Stimulated activated naive CD4-positive, alpha-beta T cell treated with Interleukin-2 at 50 U/mL for 16 hours (primary cell): ENCODE measurements around the gene EXOSC5.
"Not testable (repeated sequence)": the region's sequence is repeated elsewhere in the genome, so short reads cannot be mapped to it uniquely, and the experiment has no call there.

Experiments used
- DNase-seq: peaks from one replicate; lab custom pipeline; 2025; lab: John Stamatoyannopoulos, UW

The EXOSC5 gene

DNA sequence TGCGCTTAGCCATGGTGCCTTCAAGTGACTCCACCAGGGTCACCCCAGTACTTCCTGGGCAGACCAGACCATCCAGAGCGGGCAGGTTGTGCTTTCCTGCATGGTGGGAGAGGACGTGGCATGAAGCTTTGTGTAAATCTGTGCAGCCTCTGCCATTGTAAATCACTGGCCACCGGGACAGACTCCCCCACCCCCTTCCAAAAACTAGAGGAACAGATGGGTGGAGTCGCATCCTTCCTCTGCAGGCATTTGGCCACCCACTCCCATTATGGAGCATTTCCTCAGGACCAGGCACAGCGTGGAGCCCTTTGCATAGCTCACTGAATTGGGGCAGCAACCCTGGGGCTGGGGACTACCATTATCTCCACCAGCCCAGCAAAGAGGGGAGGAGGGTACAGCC, 8.6 kb upstream of the EXOSC5 start:
- DNase-seq = no peak

DNA sequence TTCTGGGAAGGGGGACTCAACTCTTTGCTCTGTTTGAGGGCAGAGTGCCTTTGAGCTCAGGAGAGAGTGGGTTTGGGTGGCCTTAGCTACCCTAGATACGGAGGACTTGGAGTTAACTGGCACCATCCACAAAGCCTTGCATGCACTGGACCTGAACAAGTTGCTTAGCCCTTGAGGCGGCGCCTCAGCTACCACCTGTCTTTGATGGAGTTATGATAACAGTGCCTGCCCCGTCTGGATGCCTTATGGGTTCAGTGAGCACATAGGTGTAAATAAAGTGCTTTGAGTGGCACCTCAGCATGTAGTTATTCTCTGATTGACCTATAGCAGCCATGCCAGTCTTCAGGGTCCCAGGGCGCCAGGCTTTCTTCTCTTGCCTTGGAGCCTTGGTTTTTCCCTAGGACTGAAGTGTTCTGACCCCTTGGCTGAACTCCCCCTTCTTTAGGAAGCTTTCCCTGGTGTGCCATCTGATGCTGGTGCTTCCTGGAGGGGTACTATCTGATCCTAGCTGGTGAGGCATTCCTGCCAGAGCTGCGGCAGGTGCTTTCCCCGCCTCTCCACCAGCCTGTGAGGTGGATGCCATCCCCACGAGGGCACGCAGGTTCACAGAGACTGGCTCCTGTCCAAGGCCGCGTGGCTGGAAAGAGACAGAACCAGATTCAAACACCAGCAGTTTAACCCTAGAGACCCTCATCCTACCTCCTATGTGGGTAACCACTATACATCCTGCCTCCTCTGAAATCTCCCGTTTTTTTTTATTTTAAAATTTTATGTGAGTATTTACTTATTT, 6.2 kb upstream of the EXOSC5 start:
- no peak for DNase-seq

DNA sequence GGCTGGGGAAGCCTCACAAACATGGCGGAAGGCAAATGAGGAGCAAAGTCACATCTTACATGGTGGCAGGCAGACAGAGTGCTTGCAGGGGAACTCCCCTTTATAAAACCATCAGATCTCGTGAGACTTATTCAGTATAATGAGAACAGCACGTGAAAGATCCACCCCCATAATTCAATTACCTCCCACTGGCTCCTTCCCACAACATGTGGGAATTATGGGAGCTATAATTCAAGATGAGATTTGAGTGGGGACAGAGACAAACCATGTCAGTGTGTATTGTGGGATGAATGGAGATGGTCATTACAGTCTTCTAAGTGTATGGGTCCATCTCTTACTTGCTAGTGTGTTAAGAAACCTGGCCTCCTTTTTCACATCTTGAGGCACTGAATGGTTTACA, 4.9 kb upstream of the EXOSC5 start:
- DNase-seq = no peak

DNA sequence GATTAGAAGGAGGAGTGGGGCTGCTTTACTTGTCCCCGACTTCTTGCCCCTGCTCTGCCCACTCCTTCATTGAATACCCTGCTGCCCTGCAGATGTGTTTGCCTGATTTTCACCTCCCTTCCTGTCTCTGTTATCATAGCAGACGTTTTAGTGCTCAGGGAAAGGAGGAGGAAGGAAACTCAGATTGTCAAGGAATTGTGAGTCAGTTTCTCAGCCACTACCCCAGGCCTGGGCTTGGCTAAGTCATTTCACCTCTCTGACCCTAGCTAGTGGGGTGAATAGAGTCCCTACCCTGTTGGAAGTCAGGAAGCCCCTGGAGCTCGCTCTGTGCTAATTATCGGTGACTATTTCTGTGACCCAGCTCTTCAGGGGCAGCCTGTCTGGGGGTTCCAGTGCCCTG, 4.3 kb upstream of the EXOSC5 start:
- no peak for DNase-seq

DNA sequence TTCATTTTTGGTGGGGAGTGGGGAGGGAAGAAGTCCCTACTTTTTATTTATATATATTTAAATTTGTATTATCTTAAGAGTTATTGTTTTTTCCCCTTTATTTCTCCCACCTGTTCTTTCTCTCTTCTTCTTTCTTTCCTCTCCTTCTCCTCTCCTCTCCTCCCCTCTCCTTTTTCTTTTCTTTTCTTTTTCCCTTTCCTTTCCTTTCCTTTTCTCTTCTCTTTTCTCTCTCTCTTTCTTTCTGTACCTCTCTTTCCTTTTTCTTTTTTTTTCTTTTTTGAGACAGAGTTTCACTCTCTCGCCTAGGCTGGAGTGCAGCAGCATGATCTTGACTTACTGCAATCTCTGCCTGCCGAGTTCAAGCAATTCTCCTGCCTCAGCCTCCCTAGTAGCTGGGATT, 2.4 kb upstream of the EXOSC5 start:
- DNase-seq = no peak

DNA sequence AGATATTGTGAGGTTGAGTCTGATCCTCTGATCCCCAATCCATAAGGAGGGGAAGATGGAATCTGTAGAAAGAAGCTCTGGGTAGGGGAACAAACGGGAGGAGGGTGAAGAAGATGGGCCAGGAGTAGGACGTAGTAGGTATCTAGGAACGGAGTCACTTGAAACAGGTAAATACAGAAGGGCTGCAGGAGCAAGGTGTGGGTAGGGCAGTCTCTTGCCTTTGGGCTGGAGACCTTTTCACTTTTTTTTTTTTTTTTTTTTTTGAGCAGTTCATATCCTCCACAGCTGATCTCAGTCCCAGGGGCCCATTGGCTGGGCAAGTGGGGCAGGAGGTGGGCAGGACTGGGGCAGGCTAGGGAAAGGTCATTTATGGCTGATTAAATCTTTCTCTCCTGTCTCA, 1.9 kb upstream of the EXOSC5 start:
- DNase-seq = no peak

DNA sequence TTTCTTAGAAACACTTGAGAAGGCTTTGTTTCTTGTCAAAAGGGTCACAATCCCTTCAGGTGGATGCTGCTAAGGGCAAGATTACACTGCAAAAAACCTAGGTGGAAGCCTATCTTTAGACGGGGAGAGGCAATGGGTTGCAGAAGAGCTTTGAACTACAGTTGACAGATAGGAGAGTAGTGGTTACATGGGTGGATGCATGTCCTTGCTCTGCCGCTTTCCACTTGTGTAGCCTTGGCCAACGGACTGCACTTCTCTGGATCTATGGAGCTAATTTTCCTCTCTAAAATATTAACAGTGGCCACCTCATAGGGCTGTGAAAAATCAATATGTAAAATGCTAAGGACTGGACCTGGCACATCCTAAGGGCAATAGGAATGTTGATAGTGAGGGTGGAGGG, 1.4 kb upstream of the EXOSC5 start:
- no peak for DNase-seq

DNA sequence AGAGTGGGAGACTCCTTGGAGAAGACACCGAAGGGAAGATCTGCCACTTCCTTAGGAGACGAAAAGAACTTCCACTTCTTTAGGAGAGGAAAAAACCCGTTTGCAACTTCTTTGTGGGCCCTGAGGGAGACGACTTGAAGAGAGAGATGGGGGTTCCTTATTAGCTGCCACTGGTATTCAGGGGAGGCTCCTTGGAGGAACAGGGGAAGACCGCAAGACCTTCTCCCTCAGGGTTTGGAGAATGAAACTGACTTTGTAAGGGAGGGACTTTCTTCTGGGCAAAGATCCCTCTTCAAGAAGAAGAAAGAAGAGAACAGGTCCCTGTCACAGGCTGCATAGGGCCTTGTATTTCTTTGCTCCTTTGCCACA, 875 bp upstream of the EXOSC5 start:
- DNase-seq = no peak

DNA sequence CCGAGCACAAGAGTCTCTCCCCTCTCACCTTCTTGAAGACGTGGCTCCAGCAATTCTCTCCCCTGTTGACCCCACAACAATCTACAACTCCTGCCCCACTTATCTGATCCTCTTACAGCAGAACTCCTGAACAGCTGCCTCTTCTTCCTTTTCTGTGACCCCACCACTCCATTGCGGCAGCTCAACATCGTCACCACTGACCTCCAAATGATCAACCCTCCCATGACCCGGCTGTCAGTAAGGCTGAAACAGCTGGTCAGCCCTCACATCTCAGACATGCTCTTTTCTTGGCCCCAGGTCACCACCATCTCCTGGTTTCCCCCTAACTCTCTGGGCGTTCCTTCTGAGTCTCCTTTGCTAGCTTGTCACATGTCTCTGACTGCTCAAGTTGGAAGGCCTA, 1.8 kb downstream of the EXOSC5 start:
- no peak for DNase-seq

DNA sequence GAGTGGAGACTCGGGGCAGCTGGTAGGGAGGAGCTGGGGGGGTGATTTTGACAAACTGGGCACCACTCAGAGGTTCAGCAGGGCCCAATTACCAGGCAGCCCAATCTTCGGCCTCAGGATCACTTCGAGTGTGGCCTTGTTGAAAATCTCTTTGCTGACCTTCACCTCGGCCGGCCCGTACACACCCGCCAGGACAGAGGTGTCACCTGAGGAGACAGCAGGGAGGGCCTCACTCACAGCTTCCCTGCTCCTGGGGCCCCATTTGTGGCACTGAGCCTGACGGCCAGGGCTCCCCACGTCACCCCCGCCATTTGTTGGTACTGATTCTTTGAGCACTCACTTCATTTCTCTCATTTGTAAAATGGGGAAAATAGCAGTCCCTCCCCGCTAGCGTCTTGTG, 4.4 kb downstream of the EXOSC5 start:
- DNase-seq = no peak

DNA sequence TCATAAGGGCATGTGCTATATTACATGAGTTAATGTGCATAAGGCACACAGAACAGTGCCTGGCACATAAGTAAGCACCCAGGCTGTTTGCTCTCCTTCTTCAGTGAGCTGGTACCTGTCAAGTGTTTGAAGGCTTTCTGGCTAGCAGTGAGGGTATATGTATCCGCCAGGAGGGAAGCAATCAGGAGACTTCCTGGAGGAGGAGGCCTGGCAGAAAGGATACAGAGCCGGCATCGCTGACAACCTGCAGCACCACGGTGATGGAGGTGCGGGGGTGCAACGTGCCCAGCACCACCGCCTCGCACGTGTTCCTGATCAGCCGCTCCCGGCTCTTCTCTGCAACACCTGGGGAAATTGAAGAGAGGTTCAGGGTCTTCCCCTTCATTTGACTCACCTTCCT, 5.5 kb downstream of the EXOSC5 start:
- no peak for DNase-seq

DNA sequence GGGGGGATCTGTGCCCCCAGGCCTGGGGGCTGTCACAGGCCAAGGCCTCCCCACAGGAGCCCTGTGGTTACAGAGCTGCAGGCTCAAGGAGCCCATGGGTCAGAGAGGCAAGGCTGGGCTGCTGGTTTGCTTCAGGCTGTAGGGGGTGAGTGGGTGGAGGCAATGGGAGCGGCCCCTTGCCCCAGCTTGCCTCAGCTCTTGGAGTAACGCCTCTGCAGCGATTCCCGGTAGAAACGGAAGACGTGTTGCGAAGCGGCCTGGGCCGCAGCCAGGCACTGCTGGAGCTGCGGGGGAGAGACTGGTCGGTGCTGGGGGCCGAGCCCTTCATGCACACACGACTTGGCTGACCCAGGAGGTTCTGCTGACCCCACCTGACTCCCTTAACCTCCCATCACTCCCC, 10.7 kb downstream of the EXOSC5 start:
- no peak for DNase-seq

DNA sequence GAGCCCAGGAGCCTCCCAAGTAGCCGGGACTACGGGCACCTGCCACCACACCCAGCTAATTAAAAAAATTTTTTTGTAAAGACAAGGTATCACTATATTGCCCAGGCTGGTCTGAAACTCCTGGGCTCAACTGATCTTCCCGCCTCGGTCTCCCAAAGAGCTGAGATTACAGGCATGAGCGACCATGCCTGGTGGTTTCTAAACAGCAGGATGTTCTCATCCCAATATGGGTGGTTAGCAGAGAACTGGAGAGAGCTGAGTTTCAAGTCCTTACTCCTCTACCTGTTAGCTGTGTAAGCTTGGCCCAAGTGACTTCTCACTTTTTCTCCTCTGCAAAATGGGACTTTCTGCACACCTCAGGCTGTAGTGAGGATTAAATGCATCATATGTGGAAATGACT, 12.8 kb downstream of the EXOSC5 start:
- DNase-seq = no peak

DNA sequence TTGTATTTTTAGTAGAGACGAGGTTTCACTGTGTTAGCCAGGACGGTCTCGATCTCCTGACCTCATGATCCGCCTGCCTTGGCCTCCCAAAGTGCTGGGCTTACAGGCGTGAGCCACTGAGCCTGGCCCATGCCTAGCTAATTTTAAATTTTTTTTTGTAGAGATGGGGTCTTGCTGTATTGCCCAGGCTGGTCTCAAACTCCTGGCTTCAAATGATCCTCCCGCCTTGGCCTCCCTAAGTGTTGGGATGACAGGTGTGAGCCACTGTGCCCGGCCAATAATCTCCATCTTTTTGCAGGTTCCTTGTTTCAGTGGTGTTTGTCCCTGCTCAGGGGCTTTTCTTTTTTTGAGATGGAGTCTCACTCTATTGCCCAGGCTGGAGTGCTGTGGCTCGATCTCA, 15.6 kb downstream of the EXOSC5 start:
- DNase-seq = not testable (repeated sequence)

DNA sequence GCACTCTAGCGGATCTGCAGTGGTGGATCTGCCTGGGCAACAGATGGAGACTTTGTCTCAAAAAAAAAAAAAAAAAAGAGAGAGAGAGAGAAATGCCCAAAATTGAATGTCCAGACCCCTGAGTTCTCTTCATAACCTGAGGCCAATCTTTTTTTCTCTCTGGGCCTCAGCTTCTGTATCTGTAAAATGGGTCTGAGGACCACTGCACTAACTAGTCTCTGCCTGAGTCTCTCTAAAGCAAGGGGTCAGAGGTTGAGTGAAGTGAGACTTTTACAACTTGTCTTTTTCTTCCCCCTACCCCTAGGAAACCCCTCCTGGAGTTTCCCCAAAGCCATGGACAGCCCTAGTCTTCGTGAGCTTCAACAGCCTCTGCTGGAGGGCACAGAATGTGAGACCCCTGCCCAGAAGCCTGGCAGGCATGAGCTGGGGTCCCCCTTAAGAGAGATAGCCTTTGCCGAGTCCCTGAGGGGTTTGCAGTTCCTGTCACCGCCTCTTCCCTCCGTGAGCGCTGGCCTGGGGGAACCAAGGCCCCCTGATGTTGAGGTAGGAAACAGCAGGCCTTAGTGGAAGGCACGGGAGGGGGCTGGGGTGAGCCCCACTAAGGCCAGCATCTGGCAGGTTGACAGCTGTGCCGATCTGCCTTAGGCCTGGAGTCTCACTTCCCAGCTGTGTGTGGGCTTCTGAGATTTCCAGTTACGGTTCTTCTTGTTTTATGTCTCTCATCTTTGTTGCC, 19.0 kb downstream of the EXOSC5 start:
- DNase-seq = no peak

DNA sequence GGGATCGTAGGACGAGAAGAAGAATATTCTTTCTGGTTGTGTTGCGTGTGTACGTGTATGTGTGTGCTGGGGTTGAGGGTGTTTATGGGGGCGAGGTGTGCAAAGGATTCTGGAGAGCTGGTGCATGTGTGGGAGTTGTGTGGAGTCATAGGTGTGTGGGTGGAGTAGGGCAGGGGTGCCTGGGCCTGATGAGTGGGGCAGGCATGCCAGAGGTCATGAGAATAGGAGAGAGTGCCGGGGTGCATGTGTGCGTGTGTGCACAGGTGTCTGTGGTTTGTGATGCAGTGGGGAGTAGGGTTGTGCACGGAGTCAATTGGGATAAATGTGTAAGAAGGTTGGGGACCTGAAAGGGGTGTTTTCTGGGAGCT, 20.2 kb downstream of the EXOSC5 start:
- peak; percentile 22 for DNase-seq

DNA sequence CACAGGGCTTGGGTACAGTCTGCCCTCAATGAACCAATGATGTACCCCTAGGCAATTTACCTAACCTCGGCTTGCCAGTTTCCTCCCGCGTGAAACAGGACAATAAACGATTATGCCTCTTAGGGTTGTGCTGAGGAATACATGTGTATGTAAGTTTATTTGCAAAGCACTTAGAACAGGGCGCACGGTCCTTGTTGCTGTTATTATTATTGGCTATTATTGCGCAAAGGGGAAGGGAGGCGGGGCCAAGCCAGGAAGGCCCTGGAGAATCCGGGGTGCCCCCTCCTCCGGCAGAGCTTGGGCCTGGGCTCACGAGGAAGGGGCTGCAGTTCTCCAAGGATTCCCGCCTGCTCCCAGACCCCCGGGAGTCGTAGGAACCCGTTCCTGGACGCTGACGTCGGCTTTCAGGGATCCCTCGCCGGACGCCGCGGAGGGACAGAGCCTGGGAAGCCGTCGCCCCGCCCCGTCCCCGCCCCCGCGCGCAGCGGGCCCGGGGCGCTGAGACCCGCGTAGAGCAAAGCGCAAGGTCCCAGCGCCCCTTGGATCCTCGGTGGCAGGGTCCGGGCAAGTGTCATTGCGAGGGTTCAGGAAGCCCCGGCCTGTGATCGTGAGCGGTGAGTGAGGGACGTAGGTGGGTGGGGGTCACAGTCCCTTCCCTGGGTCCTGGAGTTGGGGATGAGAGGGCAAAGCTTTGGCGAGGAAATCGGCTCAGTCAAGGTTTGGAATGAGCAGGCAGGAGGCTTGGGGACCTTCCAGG, 20.7 kb downstream of the EXOSC5 start, which contains the start of gene TMEM91:
TMEM91 (plus strand) TSS at position 293 of the 757 bp plus-strand sequence. CDS start 1,777 bp downstream, outside the sequence.
- DNase-seq = no peak

DNA sequence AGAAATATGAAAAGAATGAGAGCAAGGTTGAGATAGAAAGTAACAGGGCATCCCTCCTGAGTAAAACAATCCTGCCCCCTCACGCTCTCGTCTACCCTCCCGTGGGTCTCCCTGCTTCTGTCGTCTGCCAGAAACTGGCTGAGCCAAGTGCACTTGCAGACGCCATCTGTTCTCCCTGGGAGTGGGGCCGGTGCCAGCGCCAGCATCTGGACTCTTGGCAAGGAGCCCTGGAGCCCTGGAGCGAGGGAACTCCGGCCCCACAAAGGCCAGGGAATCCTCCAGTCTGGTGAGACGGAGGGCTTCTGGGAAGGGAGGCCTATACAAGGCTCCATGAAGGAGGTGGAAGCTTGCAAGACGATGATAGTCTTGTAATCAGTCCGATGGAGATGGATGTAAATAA, 23.2 kb downstream of the EXOSC5 start:
- DNase-seq = no peak

DNA sequence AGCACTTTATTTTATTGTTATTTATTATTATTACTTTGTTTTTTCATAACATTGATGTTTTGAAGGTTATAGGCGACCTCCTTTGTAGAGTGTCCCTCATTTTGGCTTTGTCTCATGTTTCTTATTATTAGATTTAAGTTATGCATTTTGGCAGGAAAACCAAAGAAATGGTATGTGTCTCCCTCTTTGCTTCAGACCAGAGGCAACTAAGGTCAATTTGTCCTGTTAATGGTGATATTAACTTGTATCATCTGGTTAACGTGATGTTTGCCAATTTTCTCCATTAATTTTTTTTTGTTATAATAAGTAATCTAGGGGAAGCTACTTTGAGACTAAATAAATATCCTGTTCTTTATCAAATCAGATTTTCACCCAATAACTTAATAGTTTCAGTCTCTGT, 24.7 kb downstream of the EXOSC5 start:
- no peak for DNase-seq

DNA sequence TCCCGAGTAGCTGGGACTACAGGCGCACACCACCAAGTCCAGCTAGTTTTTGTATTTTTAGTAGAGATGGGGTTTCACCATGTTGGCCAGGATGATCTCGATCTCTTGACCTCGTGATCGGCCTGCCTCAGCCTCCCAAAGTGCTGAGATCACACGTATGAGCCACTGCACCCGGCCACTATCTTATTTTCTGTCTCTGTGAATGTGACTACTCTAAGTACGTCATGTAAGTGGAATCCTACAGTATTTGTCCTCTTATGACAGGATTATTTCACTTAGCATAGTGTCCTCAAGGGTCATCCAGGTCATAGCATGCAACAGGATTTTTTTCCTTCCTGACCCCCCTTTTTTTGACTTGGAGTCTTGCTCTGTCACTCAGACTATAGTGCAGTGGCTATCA, 25.6 kb downstream of the EXOSC5 start:
- no peak for DNase-seq

DNA sequence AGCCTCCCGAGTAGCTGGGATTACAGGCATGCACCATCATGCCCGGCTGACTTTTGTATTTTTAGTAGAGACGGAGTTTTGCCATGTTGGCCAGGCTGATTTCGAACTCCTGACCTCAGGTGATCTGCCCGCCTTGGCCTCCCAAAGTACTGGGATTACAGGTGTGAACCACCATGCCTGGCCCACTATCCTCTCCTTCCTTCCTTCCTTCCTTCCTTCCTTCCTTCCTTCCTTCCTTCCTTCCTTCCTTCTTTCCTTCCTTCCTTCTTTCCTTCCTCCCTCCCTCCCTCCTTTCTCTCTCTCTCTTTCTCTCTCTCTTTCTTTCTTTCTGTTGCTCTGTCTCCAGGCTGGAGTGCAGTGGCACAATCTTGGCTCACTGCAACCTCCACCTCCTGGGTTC, 26.0 kb downstream of the EXOSC5 start:
- DNase-seq = not testable (repeated sequence)

DNA sequence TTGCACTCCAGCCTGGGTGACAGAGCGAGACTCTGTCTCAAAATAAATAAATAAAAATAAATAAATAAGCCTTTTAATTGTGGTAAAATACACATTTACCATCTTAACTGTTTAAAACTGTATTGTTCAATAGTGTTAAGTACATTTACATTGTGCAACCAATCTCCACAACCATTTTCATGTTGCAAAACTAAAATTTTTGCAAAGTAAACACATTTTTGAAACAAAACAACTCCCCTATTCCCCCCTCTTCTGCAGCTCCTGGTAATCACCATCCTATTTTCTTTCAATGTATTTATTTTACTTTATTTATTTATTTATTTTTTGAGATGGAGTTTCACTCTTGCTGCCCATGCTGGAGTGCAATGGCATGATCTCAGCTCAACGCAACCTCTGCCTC, 27.4 kb downstream of the EXOSC5 start:
- DNase-seq = no peak

DNA sequence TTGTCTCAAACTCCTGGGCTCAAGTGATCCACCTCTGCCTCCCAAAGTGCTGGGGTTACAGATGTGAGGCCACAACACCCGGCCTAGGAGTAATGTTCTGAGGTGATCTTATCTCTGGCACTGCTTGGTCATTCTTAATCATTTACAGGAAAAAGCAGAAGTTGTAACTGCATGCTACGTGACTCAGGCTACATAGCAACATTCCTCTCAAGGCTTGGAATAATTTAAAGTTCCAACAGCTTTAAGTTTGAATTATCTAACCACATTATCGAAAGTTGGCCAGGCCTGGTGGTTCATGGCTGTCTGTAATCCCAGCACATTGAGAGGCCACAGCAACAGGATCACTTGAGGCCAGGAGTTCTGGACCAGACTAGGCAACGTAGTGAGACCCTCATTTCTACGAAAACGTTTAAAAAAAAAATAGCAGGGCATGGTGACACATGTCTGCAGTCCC, 29.3 kb downstream of the EXOSC5 start:
- DNase-seq = no peak
